ENCODE results near the gene RAB25.

DNA sequence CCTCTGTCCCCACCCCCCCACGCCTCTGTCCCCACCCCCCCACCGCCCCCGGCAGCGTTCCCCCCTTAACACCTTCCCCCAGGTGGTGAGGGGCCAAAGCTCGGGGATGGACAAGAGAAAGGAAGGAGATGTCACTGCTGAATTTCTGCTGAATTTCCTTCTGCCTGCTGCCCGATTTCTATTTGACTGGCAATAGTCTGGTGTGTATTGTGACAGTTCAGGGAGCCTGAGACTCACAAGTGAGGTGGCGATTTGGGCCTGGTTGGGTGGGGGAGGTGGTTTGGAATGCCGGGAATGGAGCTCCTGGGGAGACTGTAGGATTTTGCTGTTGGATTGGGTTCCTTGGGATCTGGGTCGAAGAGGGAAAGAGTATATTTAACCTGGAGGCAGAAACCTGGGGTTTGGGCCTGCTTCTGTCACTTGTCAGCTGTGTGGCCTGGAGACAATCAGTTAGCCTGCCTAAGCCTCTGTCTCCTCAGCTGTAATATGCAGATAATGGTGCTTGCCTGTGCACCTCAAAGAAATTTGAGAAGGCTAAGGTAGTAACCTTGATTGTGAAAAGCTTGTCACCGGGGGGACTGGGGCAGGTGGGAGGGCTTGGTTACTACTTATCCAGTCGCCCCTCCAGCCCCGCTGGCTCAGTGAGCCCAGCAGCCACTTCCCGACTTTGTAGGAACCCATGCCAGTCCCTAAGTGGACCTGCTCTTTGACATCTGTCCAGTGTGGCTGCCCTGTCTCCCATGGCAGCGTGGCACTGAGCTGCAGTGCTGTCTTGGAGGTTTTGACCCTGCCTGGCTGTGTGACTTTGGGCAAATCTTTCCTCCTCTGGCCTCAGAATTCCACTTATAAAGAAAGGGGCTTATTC is 45.9 kb downstream of the RAB25 start:
- no peak for TF ChIP-seq EZH2 (IDR thresholded peaks at IDR 0.05; ENCODE audit: low read length)
- TF ChIP-seq, protein P1, sequence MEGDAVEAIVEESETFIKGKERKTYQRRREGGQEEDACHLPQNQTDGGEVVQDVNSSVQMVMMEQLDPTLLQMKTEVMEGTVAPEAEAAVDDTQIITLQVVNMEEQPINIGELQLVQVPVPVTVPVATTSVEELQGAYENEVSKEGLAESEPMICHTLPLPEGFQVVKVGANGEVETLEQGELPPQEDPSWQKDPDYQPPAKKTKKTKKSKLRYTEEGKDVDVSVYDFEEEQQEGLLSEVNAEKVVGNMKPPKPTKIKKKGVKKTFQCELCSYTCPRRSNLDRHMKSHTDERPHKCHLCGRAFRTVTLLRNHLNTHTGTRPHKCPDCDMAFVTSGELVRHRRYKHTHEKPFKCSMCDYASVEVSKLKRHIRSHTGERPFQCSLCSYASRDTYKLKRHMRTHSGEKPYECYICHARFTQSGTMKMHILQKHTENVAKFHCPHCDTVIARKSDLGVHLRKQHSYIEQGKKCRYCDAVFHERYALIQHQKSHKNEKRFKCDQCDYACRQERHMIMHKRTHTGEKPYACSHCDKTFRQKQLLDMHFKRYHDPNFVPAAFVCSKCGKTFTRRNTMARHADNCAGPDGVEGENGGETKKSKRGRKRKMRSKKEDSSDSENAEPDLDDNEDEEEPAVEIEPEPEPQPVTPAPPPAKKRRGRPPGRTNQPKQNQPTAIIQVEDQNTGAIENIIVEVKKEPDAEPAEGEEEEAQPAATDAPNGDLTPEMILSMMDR (optimal IDR thresholded peaks at IDR 0.05 in 1 of 3, IDR thresholded peaks at IDR 0.05 in 1 of 3, conservative IDR thresholded peaks at IDR 0.05 in 1 of 3; ENCODE audit: extremely low read depth in 1 of 3, insufficient read depth in 2 of 3, low read length in 3 of 3), result no peak

All from keratinocyte (primary cell).